Measurements from ENCODE around the gene HOATZ.

Gene HOATZ

DNA sequence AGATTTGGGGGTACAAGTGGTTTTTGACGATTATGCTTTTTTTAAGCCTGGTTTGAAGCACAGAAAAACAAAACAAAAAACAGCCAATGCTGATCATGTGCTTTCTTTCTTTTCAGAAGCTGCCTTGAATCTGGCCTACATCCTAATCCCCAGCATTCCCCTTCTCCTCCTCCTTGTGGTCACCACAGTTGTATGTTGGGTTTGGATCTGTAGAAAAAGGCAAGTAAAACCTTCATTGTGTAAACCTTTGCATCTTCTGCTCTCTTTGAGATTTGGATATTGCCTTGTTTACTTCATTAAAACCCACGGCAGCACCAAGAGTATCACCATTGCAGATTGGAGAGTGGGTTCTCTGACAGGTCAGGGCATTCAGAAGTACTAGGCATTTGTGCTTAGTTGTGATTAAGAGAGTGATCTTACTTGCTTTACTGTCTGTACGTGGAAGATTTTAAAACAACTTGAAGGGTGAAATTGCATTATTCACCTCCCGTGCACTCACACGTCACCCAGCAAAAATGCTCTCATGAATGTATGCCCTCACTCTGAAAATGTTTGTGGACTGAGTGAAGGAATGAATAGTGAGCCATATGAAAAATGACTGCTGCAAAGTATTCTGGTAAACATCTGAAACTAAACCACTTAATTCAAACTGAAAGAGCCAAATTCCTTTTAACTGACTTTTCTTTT lies 43.0 kb downstream of the HOATZ start:
- Histone ChIP-seq H3K9ac (ENCODE audit: low read length) (no peak overlapping the region), H3K4me2 (ENCODE audit: low read length) (no peak overlapping the region), H3K9me3 (ENCODE audit: insufficient read depth, low read length) (peaks cover 10% of the 10 kb centered on the region; the same call in 1 of the 2 replicates), H4K20me1 (ENCODE audit: insufficient read depth, low read length) (no peaks in the 10 kb centered on the region), H3K27me3 (ENCODE audit: low read depth, low read length) (no peaks in the 10 kb centered on the region), H3K27ac (ENCODE audit: low read length) (no peak overlapping the region), H3K4me1 (ENCODE audit: low read length) (peaks cover 21% of the 10 kb centered on the region), H2AFZ (ENCODE audit: low read depth, low read length) (no peak overlapping the region), H3K36me3 (replicated peaks; ENCODE audit: low read depth, low read length) (no peaks in the 10 kb centered on the region), H3K4me3 (ENCODE audit: low read length) (no peak overlapping the region), H3K79me2 (ENCODE audit: low read length) (no peaks in the 10 kb centered on the region)
- no peak for TF ChIP-seq EZH2phosphoT487 (IDR thresholded peaks at IDR 0.05; ENCODE audit: low read depth)
- TF ChIP-seq, protein P1, sequence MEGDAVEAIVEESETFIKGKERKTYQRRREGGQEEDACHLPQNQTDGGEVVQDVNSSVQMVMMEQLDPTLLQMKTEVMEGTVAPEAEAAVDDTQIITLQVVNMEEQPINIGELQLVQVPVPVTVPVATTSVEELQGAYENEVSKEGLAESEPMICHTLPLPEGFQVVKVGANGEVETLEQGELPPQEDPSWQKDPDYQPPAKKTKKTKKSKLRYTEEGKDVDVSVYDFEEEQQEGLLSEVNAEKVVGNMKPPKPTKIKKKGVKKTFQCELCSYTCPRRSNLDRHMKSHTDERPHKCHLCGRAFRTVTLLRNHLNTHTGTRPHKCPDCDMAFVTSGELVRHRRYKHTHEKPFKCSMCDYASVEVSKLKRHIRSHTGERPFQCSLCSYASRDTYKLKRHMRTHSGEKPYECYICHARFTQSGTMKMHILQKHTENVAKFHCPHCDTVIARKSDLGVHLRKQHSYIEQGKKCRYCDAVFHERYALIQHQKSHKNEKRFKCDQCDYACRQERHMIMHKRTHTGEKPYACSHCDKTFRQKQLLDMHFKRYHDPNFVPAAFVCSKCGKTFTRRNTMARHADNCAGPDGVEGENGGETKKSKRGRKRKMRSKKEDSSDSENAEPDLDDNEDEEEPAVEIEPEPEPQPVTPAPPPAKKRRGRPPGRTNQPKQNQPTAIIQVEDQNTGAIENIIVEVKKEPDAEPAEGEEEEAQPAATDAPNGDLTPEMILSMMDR (IDR thresholded peaks at IDR 0.05; ENCODE audit: low read depth, low read length), result no peak

DNA sequence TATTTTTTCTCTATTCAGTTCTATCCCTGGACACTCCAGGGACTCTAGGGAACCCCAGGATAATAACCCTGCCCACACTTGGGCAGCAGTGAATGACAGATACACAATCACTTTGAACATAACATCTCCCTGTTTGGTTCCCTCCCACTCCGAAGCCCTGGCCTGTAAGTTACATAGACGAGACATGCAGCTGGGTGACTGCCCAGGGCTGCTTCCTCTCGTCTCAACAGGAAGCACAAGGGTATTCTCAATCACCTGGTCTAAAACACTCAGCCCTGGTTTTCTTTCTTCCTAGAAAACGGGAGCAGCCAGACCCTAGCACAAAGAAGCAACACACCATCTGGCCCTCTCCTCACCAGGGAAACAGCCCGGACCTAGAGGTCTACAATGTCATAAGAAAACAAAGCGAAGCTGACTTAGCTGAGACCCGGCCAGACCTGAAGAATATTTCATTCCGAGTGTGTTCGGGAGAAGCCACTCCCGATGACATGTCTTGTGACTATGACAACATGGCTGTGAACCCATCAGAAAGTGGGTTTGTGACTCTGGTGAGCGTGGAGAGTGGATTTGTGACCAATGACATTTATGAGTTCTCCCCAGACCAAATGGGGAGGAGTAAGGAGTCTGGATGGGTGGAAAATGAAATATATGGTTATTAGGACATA lies 45.4 kb downstream of the HOATZ start:
- TF ChIP-seq EZH2phosphoT487 (IDR thresholded peaks at IDR 0.05; ENCODE audit: low read depth), result no peak
- TF ChIP-seq, protein P1 (IDR thresholded peaks at IDR 0.05; ENCODE audit: low read depth, low read length), result no peak
- H3K27ac ChIP-seq (ENCODE audit: low read length), result no peak overlapping the region
- 0 out of 2 replicates have a peak, but pooled peaks cover 7% of the 10 kb centered on the region for H3K27me3 ChIP-seq (ENCODE audit: low read depth, low read length)
- no peak overlapping the region for H3K4me3 ChIP-seq (ENCODE audit: low read length)
- peaks cover 26% of the 10 kb centered on the region for H3K4me1 ChIP-seq (ENCODE audit: low read length)
- H2AFZ ChIP-seq (ENCODE audit: low read depth, low read length), result no peak overlapping the region
- H3K36me3 ChIP-seq (replicated peaks; ENCODE audit: low read depth, low read length), result no peaks in the 10 kb centered on the region
- no peak overlapping the region for H3K9ac ChIP-seq (ENCODE audit: low read length)
- no peaks in the 10 kb centered on the region for H4K20me1 ChIP-seq (ENCODE audit: insufficient read depth, low read length)
- no peaks in the 10 kb centered on the region for H3K79me2 ChIP-seq (ENCODE audit: low read length)
- no peak overlapping the region for H3K4me2 ChIP-seq (ENCODE audit: low read length)
- H3K9me3 ChIP-seq (ENCODE audit: insufficient read depth, low read length), result peaks cover 10% of the 10 kb centered on the region; the same call in 1 of the 2 replicates

DNA sequence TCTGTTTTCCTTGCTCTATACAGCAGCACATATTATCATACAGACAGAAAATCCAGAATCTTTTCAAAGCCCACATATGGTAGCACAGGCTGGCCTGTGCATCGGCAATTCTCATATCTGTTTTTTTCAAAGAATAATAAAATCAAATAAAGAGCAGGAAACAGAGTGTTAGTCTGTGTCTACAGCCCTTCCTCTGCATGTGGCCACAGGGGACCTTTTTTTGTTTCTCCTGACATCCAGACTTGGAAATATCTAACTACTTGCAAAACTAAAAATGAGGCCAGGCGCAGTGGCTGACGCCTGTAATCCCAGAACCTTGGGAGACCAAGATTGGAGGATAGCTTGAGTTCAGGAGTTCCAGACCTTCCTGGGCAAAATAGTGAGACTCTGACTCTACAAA lies 46.2 kb downstream of the HOATZ start:
- Histone ChIP-seq H3K27ac (ENCODE audit: low read length) (no peak overlapping the region), H3K9ac (ENCODE audit: low read length) (no peak overlapping the region)

DNA sequence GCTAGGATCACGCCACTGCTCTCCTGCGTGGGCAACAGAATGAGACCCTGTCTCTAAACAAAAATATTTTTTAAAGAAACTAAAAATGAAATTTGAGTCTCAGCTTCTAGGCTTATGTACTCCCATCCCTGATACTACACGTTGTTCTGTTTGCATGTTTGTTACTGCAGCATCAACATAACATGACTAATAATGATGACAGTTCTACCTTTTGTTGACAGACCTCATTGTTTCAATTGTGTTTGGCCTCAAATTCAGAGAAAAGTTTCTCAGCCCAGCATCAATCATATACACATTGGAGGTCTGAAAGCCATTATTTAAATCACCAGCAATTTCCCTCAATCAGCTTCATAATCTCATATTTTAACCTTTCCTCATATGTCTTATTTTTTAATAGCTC lies 46.7 kb downstream of the HOATZ start:
- no peak overlapping the region for H3K9ac ChIP-seq (ENCODE audit: low read length)
- H3K79me2 ChIP-seq (ENCODE audit: low read length), result no peaks in the 10 kb centered on the region
- no peak overlapping the region for H2AFZ ChIP-seq (ENCODE audit: low read depth, low read length)

More for the DNA sequence above, 46.2 kb downstream of the HOATZ start:
- no peak overlapping the region for H3K4me2 ChIP-seq (ENCODE audit: low read length)
- no peaks in the 10 kb centered on the region for H3K79me2 ChIP-seq (ENCODE audit: low read length)
- H4K20me1 ChIP-seq (ENCODE audit: insufficient read depth, low read length), result no peaks in the 10 kb centered on the region
- H3K4me3 ChIP-seq (ENCODE audit: low read length), result no peak overlapping the region
- H2AFZ ChIP-seq (ENCODE audit: low read depth, low read length), result no peak overlapping the region
- H3K36me3 ChIP-seq (replicated peaks; ENCODE audit: low read depth, low read length), result no peaks in the 10 kb centered on the region
- 0 out of 2 replicates have a peak, but pooled peaks cover 7% of the 10 kb centered on the region for H3K27me3 ChIP-seq (ENCODE audit: low read depth, low read length)
- H3K9me3 ChIP-seq (ENCODE audit: insufficient read depth, low read length), result peaks cover 9% of the 10 kb centered on the region; the same call in 1 of the 2 replicates
- no peak for TF ChIP-seq EZH2phosphoT487 (IDR thresholded peaks at IDR 0.05; ENCODE audit: low read depth)
- TF ChIP-seq, protein P1 (IDR thresholded peaks at IDR 0.05; ENCODE audit: low read depth, low read length), result no peak
- H3K4me1 ChIP-seq (ENCODE audit: low read length), result peaks cover 22% of the 10 kb centered on the region

More for the DNA sequence above, 46.7 kb downstream of the HOATZ start:
- Histone ChIP-seq H3K36me3 (replicated peaks; ENCODE audit: low read depth, low read length) (no peaks in the 10 kb centered on the region), H4K20me1 (ENCODE audit: insufficient read depth, low read length) (no peaks in the 10 kb centered on the region), H3K4me3 (ENCODE audit: low read length) (no peak overlapping the region), H3K27me3 (ENCODE audit: low read depth, low read length) (0 out of 2 replicates have a peak, but pooled peaks cover 7% of the 10 kb centered on the region), H3K4me2 (ENCODE audit: low read length) (no peak overlapping the region), H3K27ac (ENCODE audit: low read length) (no peak overlapping the region), H3K9me3 (ENCODE audit: insufficient read depth, low read length) (peaks cover 4% of the 10 kb centered on the region; the same call in 1 of the 2 replicates), H3K4me1 (ENCODE audit: low read length) (peaks cover 20% of the 10 kb centered on the region)
- TF ChIP-seq, protein P1 (IDR thresholded peaks at IDR 0.05; ENCODE audit: low read depth, low read length), result no peak
- no peak for TF ChIP-seq EZH2phosphoT487 (IDR thresholded peaks at IDR 0.05; ENCODE audit: low read depth)
